ENCODE results near the gene OLA1.
A peak's percentile ranks its signal among the peaks of the same experiment; 100 is the strongest.
"Not testable (repeated sequence)": the region's sequence is repeated elsewhere in the genome, so short reads cannot be mapped to it uniquely, and the experiment has no call there.

The OLA1 gene

GRCh38 chr2:174248187-174248997, at the start of gene OLA1:
OLA1 (minus strand) TSS chr2:174248532; CDS start chr2:174246815, 1,717 bp downstream.
- peak; percentile 96 for DNase-seq

GRCh38 chr2:174292908-174293307, 44.6 kb upstream of the OLA1 start:
- no peak for DNase-seq

DNA sequence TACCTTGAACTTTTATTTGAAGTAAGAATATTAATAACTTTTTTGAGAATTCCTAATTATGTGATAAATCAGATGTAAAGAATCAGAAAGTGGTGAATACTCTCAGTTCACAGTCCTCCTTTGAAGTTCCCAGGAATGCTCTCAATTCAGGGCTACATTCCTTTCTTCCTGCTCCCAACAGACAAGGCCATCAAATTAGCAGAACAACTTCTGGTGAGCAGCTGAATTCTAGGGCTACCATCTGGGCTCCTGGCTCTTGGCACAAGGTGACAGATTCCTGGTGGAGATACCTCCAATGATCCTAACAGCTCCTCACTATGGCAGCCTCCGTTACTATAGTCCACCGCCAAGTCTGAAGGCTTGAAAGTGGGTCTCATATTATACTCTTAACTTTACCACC, 37.8 kb upstream of the OLA1 start:
- no peak for DNase-seq

GRCh38 chr2:174282441-174282840, 34.1 kb upstream of the OLA1 start:
- DNase-seq: no peak

DNA sequence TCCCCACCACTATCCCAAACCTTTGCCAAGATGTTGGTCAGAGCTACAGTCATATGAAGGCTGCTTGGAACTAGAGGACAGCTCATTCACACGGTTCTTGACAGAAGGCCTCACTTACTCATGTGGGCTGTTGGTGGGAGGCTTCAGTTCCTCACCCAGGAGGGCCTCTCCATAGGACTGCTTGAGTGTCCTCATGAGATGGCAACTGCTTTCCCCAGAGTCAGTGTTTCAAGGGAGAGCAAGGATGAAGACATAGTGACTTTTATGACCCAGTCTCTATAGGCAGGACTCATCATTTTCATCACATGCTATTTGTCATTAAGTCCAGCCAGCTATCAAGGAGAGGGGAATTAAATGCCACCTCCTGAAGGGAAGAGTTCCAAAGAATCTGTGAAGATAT, 33.4 kb upstream of the OLA1 start:
- DNase-seq: no peak

DNA sequence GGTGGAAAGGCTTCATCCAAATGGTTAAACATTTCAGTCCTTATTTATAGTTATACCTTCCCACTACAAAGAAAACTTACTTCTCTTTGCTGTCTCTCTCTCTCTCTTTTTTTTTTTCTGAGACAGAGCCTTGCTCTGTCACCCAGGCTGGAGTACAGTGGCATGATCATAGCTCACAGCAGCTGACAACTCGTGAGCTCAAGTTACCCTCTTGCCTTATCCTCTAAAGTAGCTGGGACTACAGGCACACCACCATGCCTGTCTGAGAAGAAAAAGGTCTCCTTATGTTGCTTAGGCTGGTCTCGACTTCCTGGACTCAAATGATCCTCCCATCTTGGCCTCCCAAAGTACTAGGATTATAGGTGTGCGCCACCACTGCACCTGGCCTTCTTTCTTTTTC, 32.3 kb upstream of the OLA1 start:
- DNase-seq: no peak

- not testable (repeated sequence) for DNase-seq
Measured at GRCh38 chr2:174270263-174270662, 21.9 kb upstream of the OLA1 start.

- DNase-seq: no peak
Measured at GRCh38 chr2:174266288-174266687, 18.0 kb upstream of the OLA1 start.

GRCh38 chr2:174263997-174264396, 15.7 kb upstream of the OLA1 start:
- DNase-seq: no peak

DNA sequence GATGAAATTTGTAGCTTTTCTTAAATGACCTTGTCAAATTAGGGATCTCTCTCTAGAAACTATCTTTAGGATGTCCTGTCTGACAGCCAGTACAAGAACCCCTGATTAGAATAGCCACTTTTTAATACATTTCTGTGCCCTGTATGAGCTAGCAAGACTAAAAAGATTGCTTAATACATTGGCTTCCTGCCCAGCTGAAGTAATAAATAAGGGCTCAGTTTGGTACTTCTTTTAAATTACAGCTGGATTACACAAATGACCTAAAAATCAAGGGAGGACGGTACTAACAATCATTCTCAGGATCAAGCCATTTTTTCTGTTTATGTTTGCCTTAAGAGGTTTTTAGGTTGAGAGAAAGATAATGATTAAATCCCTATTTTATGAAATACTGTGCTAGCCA, 11.6 kb upstream of the OLA1 start:
- DNase-seq: no peak

DNA sequence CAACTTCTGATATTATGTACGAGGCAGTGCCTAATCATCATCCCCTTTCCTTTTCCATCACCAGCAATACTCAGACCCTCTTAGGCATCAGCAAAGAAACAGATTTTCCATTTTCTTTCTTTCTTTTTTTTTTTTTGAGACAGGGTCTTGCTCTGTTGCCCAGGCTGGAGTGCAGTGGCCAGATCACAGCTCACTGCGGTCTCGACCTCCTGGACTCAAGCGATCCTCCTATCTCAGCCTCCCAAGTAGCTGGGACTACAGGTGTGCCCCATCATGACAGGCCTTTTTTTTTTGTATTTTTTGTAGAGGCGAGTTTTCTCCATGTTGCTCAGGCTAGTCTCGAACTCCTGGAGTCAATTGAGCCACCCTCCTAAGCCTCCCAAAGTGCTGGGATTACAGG, 5.9 kb upstream of the OLA1 start:
- no peak for DNase-seq

DNA sequence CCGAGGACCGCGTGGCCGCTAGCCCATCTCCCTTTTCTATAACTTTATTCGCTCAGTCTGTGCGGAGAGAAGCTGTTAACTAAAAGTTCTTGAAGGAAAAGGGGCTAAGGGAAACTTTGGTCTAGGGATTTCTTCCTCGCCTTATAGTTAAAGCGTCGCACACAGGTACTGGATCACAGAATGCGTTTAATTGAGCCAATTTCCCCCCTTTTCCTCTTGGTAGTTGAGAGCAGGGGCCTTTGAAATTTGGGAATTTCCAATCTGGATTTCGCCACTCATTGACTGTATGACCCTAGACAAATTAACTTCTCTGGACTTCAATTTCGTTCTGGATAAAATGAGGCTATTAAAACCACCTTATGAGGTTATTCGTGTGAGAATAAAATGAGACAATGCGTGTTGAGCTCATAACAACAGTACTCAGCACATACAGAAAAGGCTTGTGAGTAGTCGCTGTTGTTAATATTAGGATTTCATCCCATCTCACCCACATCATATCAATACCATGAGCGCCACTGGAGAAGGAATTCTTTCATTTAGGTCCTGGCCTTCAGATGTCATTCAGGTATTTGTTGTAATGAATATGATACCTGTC, 763 bp upstream of the OLA1 start:
- no peak for DNase-seq

DNA sequence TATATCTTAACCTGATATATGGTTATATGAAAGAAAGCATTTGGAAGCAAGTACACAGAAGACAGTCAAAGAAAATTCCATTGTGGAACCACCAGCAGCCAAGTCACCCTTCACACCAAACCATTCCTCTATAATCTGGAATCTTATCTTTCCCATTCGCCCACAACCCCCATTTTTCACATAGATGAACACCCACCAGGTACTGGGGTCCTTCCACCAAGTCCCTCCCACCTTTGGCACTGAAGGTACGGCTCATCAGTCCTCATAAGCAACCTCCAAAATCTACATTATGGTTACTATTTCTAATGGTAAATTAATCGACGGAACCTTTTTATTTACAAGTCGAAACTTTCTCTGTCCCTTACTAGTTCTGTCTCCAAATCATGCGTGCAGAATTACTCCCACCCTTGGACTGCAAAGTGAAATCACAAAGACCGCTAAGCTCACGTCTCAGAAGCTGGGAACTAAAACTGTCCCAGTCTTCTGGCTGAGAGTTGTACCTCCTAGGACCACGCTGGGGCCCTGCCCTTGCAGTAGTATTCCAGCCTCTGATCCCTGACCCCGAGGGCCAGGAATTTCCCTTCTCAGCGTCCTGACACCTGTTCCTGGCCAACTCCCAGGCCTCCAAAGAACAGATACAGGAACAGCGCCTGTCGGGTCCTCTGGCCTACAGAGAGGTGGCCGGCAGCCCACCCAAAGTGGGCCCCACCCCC, 702 bp downstream of the OLA1 start:
- no peak for DNase-seq

DNA sequence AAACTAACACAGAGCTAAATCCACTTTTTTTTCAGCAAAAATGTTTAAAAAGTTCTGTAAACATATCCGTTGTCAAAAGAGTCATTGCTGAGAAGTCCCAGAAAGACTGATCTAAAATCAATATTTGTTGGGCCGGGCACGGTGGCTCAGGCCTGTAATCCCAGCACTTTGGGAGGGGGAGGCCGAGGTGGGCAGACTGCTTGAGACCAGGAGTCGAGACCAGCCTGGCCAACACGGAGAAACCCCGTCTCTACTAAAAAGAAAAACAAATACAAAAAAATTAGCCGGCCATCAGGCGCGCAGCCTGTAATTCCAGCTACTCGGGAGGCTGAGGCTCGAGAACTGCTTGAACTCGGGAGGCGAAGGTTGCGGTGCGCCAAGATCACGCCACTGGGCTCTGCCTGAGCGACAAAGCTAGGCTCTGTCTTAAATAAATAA, 1.4 kb downstream of the OLA1 start:
- DNase-seq: no peak

DNA sequence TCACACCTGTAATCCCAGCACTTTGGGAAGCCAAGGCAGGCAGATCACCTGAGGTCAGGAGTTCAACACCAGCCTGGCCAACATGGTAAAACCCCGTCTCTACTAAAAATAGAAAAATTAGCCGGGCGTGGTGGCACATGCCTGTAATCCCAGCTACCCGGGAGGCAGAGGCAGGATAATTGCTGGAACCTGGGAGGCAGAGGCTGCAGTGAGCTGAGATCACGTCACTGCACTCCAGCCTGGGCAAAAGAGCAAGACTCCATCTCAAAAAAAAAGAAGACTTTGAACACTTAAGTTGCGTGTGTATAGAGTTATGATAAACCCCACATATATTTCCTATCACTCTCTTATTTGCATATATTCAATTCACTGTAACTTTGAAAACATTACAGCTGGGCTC, 2.7 kb downstream of the OLA1 start:
- DNase-seq: not testable (repeated sequence)

GRCh38 chr2:174245065-174245464, 3.3 kb downstream of the OLA1 start:
- no peak for DNase-seq

GRCh38 chr2:174243812-174244211, 4.5 kb downstream of the OLA1 start:
- no peak for DNase-seq

DNA sequence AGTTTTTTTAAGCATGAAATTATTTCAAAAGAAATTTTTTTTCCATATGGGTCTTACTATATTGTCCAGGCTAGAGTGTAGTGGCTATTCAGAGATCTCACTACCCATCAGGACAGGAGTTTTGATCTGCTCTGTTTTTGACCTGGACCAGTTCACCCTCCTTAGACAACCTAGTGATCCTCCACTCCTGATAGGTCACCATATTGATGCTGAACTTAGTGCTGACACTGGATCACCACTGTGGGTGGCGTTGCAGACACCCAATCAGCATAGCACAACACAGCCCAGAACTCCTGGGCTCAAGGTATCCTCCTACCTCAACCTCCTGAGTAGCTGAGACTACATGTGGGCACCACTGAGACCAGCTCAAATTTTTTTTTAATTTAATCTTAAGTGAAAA, 8.2 kb downstream of the OLA1 start:
- DNase-seq: no peak

- no peak for DNase-seq
Measured at GRCh38 chr2:174236429-174236828, 11.9 kb downstream of the OLA1 start.

DNA sequence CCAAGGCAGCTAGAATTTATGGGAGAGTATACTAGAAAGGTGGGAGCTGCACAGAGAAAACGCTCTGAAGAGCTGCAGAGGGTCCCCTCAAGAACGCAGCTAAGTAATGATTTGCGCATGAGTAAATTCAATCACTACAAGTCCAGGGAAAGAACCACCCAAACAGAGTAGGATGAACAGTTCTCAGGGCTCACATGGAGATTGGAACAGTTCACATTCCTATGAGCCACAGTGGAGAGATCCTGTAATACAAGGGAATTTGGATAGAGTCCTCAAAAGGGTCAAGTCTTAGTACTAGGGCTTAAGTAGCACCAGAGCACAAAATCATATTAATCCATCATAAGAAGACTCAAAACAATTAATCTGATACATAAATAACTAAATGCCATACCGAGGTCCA, 12.7 kb downstream of the OLA1 start:
- no peak for DNase-seq

DNA sequence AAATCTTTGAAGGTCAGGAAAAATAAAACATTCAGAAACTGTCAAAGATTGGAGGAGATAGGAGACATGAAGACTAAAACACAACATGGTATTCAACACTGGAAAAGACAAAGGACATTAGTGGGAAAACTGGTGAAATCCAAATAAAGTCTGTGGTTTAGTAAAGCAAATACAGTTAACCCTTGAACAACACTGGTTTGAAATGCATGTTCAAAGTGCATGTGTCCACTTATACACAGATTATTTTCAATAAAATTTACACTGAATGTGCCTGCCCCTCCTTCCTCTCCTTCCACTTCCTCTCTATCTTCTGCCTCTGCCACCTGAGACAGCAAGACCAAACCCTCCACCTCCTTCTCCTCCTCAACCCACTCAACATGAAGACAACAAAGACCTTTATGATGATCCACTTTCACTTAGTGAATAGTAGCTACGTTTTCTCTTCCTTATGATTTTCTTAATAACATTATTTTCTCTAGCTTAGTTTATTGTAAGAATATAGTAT, 14.5 kb downstream of the OLA1 start:
- no peak for DNase-seq

DNA sequence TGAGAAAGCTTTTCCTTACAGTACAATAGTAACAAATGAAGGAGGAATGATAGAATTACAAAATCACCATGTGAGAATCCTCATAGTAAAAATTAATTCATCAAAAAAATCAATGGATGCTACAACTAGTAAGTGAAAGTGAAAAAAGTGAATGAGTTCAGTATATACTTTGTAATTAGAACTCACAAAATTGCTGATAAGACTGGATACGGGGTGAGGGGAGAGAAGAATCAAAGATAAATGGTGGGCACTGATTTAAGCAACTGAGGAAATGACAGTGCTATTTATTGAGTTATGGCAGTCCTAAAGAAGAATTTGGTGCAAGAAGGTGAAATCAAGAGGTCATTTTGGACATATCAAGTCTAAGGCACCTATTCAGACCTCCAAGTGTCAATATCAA, 20.6 kb downstream of the OLA1 start:
- DNase-seq: no peak

DNA sequence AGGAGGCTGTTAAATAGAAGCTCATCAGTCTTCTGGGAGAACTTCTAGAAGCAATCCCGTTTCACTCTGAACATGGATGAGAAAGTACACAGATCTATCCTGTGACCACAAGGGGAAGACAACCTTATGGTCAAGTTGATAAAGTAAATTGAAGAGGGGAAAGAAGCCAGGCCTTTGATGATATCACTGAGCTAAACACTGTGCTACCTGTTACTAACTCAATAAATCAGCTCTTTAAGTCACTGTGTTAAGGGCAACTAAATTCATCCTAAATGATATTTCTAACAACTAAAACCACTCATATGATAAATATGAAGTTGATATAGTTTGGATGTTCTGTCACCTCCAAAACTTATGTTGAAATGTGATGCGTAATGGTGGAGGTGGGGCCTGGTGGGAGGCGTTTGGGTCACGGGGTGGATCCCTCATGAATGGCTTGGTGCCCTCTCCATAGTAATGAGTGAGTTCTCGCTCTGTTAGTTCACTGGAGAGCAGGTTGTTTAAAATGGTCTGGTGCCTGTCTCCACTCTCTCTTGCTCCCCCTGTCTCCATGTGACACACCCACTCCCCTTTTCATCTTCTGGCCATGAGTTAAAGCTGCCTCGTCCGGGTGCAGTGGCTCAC, 23.6 kb downstream of the OLA1 start:
- DNase-seq: no peak

Measured in NCI-H774 (cell line).